HPDE6-E6E7 (cell line): ENCODE measurements around the gene PRKG1.
"Not testable (repeated sequence)": the region's sequence is repeated elsewhere in the genome, so short reads cannot be mapped to it uniquely, and the experiment has no call there.

Experiments used
- DNase-seq: peaks from one replicate; pipeline ENCODE4 v3.0.0; 2011; ENCODE audit warnings: missing footprints; ENCODE audit errors: extremely low spot score

PRKG1 gene

GRCh38 chr10:51427758-51428157 is 353.5 kb downstream of the PRKG1 start:
- DNase-seq, result no peak

GRCh38 chr10:51430506-51430905 is 356.2 kb downstream of the PRKG1 start:
- no peak for DNase-seq

- DNase-seq, result no peak
These were observed 359.7 kb downstream of the PRKG1 start for GRCh38 chr10:51433949-51434475.

- DNase-seq, result no peak
These were observed 362.5 kb downstream of the PRKG1 start for GRCh38 chr10:51436805-51437204.

DNA sequence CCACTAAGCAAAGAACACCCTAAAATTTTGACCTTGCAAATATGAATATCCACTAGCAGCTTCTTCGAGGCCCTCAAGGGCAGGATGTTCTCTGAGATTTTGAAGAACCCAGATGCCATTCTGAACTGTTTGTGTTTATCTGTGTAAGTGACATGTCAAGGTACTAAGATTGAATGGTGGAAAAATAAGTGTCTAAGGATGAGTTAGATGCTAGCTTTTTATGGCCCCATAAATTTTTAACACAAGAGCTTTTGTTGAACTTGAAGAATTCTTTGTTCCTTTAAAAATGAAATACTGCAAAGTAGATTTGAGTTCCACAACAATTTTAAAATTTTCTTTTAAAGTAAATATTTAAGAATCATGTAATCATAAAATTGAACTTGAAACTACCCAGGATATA is 365.4 kb downstream of the PRKG1 start:
- no peak for DNase-seq

DNA sequence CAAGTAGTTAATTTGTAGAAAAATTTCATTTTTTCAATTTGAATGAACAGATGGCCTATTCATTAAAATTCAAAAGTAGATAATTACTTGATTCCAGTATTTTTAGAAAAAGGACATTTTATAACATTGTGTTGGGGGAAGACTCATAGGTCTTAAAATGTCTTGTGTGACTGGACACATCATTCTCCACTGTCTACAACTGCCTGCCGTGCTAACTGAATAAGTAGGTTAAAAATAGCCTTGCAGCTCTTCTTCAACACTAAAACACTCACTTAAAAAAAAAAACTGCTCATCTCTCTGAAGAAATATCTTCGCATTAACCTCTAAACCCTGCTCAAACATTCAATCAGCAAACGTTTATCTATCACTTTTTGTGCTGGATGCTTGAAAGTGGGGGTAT is 371.3 kb downstream of the PRKG1 start:
- no peak for DNase-seq

- no peak for DNase-seq
These were observed 372.8 kb downstream of the PRKG1 start for GRCh38 chr10:51447119-51447518.

GRCh38 chr10:51455762-51456161 is 381.5 kb downstream of the PRKG1 start:
- DNase-seq, result not testable (repeated sequence)

DNA sequence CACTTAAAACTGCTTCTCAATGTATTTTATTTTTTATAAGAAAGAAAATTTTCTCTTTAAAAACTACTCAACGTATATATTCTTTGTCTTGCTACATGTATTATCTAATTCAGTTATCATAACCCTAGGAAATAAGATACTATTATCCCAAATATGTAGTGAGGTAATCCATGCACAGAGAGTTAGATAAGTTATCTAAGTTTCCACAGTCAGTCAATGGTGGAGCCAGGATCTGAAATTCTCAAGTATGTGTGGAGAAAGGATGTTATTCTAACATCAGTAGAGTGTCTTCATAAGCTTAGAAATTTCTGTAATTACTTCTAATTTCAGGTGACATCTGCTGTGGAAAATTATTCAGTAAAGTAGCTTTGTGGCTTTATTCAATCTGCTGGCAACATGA is 385.2 kb downstream of the PRKG1 start:
- DNase-seq, result no peak

DNA sequence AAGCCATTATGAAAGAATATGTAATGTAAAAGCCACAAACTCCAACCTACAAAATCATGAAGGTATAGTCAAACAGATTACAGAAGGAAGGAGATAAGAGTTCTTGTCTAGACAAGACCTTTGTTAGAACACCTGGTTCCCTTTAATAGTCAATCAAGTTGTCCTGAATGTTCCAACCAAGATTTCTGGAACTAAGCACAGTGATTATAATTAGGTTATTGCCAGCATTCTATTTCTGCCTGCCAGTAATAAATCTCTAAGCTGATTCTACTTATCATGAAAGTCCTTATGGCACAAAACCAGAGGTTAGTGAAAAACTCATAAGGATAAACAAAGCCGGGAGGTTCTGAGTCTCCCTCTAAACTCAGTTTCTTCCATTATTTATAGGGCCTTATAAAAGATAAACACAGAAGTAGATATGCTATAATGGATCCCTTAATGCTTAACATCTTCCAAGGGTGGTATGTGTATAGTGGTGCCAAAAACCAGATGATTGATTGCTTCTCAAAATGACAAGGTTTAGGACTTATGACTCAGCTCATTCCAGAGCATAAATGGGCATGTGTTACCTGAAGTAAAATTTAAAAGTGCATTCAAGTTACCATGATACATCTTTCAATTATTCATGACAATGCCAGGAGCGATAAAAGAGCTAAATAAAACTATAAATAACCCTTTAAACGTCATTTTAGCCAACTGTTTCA is 387.9 kb downstream of the PRKG1 start:
- DNase-seq, result no peak

DNA sequence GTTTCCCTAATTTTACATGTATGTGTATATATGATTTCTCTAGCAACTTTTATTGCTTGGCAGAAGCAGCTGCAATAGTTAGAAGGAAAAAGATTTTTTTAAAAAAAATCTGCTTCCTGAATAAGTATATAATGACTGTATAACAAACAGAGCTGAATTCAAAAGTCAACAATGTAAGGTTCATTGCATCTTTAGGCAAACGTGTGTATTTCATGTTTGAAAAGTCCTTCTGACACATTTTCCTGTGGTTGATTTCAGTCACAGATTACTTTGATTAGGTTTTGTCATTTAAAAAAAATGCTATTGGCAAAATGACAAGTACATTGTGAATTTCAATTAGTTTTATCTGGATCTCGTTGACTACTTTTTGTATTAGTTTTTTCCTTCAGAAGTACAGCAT is 394.1 kb downstream of the PRKG1 start:
- DNase-seq, result no peak

DNA sequence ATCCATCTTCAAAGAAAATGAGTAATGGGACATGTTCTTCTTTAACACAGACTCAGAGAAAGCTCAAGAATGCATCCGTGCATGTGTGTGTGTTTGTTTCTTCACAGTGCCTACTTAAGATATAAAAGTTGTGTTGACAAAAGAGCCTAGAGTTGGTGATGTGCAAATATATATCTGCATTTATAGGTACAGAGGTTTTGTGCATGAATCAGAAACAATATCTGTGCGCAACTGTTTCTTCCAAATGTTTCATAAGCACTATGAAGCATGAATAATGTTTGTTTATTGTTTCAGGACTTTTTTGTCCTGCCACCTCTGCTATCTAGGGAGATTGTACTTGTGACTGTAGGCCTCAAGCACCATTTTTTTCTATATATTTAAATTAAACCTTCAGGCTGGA is 395.4 kb downstream of the PRKG1 start:
- DNase-seq, result no peak

- no peak for DNase-seq
These were observed 397.0 kb downstream of the PRKG1 start for GRCh38 chr10:51471271-51471670.

DNA sequence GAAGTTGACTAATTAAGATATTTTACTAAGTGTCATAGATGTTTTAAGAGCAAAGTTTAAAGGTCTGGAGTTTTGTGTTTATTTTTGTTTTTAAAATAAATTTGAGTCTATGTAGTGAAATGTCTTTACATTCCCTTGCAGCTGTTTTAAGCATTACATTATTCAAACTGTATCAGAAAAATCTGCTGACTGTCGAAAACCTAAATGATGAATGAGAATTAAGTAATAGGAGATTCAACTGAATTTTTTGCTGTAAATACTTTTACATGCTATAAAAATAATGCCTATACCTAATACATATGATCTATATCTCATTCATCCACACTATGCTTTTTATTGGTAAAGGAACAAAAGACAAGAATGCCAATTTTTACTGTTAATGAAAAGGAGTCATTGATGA is 397.9 kb downstream of the PRKG1 start:
- no peak for DNase-seq

DNA sequence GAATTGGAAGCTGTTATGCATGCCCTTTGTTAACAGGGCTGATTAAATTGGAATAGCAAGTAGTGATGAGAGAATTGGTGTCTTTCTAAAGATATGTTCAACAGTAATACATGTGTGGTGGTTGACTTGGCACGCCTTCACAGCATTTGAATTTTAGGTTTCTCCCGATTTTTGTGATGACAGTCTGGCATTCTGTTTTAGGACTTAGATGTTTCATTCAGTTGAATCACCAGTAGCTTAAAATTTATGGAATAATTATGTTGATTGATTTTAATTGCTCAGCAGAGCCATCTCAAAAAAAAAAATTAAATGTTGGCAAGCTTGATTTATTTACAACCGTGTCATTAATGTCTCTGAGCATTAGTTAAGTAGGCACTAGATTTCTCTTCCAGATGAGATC is 405.4 kb downstream of the PRKG1 start:
- no peak for DNase-seq

DNA sequence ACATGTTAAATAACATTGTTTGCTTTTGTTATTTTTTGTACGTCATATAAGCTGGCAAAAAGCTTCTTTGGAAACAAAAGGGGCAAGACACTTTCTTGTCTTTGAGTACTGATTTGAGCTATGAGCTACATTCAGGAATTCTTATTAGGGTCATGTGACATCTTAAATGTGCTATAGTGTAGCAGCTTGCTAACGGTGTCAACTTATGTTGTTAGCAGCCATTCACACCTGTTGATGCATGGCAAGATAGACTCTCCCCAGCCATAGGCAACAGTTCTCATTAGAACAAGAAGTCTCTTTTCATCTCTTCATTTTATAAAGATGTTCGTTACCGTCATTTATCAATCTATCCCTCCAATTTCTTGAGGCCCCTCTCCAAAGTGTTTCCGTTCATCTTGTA is 411.4 kb downstream of the PRKG1 start:
- DNase-seq, result no peak

DNA sequence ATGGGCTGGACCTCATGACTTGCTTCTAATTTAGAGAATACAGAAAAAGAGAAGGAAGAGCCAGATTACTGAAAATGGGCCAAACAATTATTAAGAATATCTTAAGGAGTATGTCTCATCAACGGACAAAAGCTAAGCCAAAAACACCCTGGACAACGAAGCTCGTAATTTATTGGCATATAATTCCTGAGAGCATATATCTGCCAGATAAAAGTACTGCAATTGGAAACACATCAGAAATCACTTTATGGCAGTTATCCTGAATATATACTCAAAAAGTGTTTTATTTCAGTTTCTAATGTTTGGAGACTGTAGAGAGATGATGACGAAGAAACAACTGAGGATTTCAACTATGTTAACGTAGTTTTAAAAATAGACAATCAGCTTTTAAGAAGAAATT is 413.3 kb downstream of the PRKG1 start:
- DNase-seq, result no peak

DNA sequence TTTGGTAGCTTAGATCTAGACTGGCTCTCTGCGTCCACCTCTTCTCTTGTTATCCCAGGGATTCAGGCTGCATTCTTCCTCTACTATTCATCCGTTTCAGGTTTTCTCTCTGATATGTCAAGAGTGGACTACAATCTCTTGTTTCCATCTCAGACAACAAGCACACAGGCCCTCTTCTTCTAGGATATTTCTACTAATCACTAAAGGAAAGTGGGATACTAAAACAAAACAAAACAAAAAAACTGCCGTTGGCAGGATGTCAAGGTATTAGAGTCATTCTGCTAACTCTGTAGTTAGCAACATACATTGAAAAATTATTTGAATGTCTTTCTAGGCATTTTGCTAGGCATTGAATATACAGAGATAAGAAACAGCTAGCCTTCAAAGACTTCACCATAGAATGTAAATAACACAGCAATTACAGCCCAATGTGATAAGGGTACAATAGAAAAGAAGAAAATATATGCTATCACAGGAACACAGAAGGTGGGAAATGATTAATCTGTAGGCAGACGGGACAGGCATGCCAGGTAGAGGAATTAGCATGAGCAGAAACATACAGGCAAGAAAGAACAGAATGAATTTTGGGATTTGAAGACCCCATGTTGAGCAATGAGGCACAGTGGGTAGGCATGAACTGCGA is 414.6 kb downstream of the PRKG1 start:
- DNase-seq, result no peak

DNA sequence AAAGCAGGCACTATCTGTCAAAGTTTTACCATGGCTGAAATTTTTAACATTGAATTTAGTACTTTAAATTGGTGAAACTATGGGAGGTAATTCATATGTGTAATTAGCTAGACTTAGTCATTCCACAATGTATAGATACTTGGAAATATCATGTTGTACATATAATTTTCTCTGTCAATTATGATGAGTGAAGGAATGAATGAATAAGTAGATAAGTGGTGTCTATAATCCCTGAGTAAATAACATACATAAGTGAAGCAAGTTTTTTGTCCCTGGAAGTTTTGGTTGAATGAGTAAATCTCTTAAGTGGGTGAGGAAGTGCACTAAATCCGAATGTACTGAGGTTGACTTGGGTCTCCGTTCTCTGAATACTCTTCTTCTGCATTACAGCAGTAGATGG is 424.1 kb downstream of the PRKG1 start:
- no peak for DNase-seq

DNA sequence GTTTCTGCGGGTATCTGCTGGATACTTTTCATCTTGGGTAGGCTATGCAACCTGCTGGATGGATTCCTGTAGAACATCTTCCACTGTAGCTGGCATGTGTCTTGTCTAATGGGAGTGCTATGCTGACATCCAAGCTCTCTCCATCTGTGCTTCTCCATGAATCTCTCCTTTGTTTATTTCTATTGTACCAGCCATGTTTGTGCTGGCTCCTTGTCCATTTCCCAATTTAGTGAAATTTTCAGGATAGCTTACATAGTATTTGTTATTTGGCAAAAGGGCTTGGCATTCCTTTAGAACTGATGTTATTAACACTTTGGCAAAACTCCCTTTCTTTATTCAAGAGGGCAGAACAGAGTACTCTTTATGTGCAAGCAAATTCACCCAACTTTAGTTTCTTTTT is 427.1 kb downstream of the PRKG1 start:
- no peak for DNase-seq

- no peak for DNase-seq
These were observed 427.8 kb downstream of the PRKG1 start for GRCh38 chr10:51502124-51502523.

DNA sequence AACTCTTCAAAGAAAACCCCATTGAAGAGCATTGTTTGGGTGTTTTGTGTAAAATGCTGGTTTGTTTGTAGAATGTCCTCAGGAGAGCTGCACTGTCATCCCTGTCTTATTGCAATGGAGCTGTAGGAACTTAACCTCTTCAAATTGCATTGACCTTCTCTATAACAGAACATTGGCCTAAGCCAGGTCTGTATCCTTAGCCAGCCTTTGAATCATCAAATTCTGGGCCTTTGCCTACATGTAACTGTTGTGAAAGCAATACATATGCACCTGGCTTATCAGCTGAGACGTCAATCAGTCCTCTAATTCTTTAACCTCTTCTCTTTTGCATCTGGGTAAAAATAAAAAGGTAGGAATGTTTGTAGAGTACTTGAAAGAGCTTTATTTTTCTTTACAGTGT is 429.1 kb downstream of the PRKG1 start:
- no peak for DNase-seq

GRCh38 chr10:51507476-51507875 is 433.2 kb downstream of the PRKG1 start:
- no peak for DNase-seq

DNA sequence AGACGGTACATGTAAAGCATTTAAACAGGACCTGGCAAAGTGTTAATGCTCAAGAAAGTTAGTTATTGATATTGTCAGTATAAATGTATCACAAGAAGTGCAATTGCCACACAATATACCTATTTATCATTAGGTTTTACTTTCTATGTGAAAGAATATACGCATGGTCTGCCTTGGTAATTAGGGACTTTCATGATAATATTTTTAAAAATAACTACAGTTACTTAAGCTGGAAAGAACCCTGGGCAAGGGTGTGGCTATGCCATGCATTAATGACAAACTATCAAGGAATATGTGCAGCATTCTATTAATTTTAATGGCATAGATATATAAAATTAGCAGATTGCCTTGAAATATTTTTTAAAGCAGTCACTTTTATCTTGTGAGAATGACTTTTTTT is 433.9 kb downstream of the PRKG1 start:
- DNase-seq, result no peak
